ENCODE data around the gene ZBTB7C. TPM values are rescaled to one million over a fixed set of nuclear protein-coding genes. Genes with fewer than 3 reads are reported as not detected.

Gene ZBTB7C
- total and polyA plus RNA-seq, 8 donors = 1.7 to 8.7 (median 2.7) TPM

- ATAC-seq (no peak), DNase-seq (no peak)
- H3K4me1 ChIP-seq = peaks cover 0 to 4% of the 10 kb centered on the region in 2 donors
- TF ChIP-seq, protein P1, sequence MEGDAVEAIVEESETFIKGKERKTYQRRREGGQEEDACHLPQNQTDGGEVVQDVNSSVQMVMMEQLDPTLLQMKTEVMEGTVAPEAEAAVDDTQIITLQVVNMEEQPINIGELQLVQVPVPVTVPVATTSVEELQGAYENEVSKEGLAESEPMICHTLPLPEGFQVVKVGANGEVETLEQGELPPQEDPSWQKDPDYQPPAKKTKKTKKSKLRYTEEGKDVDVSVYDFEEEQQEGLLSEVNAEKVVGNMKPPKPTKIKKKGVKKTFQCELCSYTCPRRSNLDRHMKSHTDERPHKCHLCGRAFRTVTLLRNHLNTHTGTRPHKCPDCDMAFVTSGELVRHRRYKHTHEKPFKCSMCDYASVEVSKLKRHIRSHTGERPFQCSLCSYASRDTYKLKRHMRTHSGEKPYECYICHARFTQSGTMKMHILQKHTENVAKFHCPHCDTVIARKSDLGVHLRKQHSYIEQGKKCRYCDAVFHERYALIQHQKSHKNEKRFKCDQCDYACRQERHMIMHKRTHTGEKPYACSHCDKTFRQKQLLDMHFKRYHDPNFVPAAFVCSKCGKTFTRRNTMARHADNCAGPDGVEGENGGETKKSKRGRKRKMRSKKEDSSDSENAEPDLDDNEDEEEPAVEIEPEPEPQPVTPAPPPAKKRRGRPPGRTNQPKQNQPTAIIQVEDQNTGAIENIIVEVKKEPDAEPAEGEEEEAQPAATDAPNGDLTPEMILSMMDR (IDR thresholded peaks at IDR 0.05) = no peak
- H3K4me3 ChIP-seq = no peak overlapping the region
- no peaks in the 10 kb centered on the region for H3K9me3 ChIP-seq
- H3K36me3 ChIP-seq = no peaks in the 10 kb centered on the region
- intact Hi-C loops (cut with DNase I) = loop anchor here in 1 of 2 donors (10.0 kb wide), 1 partner anchor 208 kb away; no protein-coding TSS in a partner anchor
- no peaks in the 10 kb centered on the region for H3K27me3 ChIP-seq
- H3K27ac ChIP-seq = no peak overlapping the region
These were observed 172.4 kb downstream of the ZBTB7C start for GRCh38 chr18:48236822-48237221.

DNA sequence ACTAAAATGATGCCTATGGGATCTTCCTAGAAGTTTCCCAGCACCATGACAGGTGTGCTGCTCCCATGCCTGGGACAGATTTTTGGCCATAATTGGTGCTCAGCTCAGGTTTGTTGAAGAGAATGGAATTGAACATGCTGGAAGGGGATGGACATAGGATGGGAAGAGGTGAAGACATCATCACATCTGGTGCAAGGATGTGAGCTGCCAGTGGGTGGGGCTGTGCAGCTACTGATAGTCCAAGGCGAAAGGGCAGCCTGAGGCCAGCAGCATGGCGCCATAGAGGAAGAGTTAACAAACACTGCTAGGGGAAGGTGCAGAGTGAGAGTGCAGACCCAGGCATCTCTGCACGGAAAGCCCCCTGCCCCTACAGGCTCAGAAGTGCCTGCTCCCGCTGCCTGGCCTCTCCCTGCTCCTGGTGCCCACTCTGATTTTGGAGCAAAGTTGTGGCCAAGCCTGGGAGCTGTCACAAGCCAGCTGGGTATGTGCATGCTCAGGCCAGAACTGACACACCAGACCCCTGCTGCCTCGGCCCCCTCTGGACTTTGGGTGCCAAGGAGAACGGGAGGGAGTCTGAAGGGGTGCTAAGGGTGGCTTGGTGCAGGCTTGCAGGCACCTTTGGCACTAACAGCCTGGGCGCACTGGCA lies 178.6 kb downstream of the ZBTB7C start:
- intact Hi-C loops (cut with DNase I) = loop anchor here in 1 of 2 donors (10.0 kb wide), 1 partner anchor 214 kb away; no protein-coding TSS in a partner anchor
- DNase-seq (peak in 2 of 4 donors; percentile 51 to 70), ATAC-seq (peak; percentile 94)
- no peak overlapping the region for H3K27ac ChIP-seq
- TF ChIP-seq, protein P1 (IDR thresholded peaks at IDR 0.05) = peak; percentile 36 to 41
- no peak overlapping the region for H3K4me3 ChIP-seq
- H3K9me3 ChIP-seq = no peaks in the 10 kb centered on the region
- peaks cover 8 to 10% of the 10 kb centered on the region in 2 donors for H3K4me1 ChIP-seq
- no peaks in the 10 kb centered on the region for H3K27me3 ChIP-seq
- no peaks in the 10 kb centered on the region for H3K36me3 ChIP-seq

GRCh38 chr18:48229552-48229981 lies 179.6 kb downstream of the ZBTB7C start:
- DNase-seq (no peak), ATAC-seq (no peak)
- H3K4me3 ChIP-seq = no peak overlapping the region
- H3K9me3 ChIP-seq = no peaks in the 10 kb centered on the region
- TF ChIP-seq, protein P1 (IDR thresholded peaks at IDR 0.05) = no peak
- peaks cover 8 to 10% of the 10 kb centered on the region in 2 donors for H3K4me1 ChIP-seq
- H3K27me3 ChIP-seq = no peaks in the 10 kb centered on the region
- intact Hi-C loops (cut with DNase I) = no loop called here
- no peak overlapping the region for H3K27ac ChIP-seq
- no peaks in the 10 kb centered on the region for H3K36me3 ChIP-seq

GRCh38 chr18:48228841-48229240 lies 180.3 kb downstream of the ZBTB7C start:
- ATAC-seq = no peak
- H3K36me3 ChIP-seq = no peaks in the 10 kb centered on the region
- DNase-seq = no peak
- H3K4me1 ChIP-seq = peaks cover 8 to 10% of the 10 kb centered on the region in 2 donors
- H3K4me3 ChIP-seq = no peak overlapping the region
- intact Hi-C loops (cut with DNase I) = no loop called here
- H3K27me3 ChIP-seq = no peaks in the 10 kb centered on the region
- TF ChIP-seq, protein P1 (IDR thresholded peaks at IDR 0.05) = no peak
- H3K27ac ChIP-seq = no peak overlapping the region
- no peaks in the 10 kb centered on the region for H3K9me3 ChIP-seq

DNA sequence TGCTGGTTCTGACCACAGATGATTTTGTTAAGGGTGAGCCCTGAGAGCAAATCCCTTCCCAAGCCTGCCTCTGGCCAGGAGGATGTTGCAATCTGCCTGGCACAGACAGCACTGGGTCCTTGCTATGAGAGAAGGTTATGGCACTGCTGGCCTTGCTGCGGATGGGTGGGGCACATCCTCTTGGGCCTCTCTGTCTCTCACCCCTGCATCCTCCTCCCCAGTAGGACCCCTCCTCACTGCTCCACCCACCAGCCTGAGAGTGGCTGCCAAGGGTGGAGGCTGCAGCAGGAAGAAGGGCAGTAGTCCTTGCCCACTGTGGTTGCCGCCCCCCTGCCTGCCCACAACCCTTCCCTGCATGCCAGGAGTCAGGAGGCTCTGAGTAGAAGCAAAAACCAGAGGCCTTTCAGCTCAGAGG lies 180.9 kb downstream of the ZBTB7C start:
- Histone ChIP-seq H3K9me3 (no peaks in the 10 kb centered on the region), H3K4me3 (no peak overlapping the region), H3K36me3 (no peaks in the 10 kb centered on the region), H3K27me3 (no peaks in the 10 kb centered on the region), H3K27ac (peak overlapping the region in 1 of 2 donors; percentile 5), H3K4me1 (peaks cover 8 to 10% of the 10 kb centered on the region in 2 donors)
- TF ChIP-seq, protein P1 (IDR thresholded peaks at IDR 0.05) = no peak
- DNase-seq = no peak
- intact Hi-C loops (cut with DNase I) = no loop called here
- peak; percentile 43 for ATAC-seq

Data from left lung (tissue), 10 donors.